GM19238 (cell line): ENCODE measurements around the gene KLHDC8B.

ENCODE experiments used
- DNase-seq: peaks from one replicate; pipeline ENCODE4 v3.0.0; 2011; ENCODE audit warnings: low spot score; ENCODE audit not compliant: insufficient read length

The KLHDC8B gene

GRCh38 chr3:49158792-49159191 lies 12.6 kb upstream of the KLHDC8B start:
- DNase-seq: no peak

- no peak for DNase-seq
Observed at GRCh38 chr3:49161197-49161596, 10.2 kb upstream of the KLHDC8B start.

- DNase-seq: no peak
Observed at GRCh38 chr3:49161808-49162530, 9.4 kb upstream of the KLHDC8B start.

- DNase-seq: no peak
Observed at GRCh38 chr3:49162751-49163419, 8.5 kb upstream of the KLHDC8B start.

- no peak for DNase-seq
Observed at GRCh38 chr3:49163609-49164008, 7.8 kb upstream of the KLHDC8B start.

GRCh38 chr3:49164983-49165720 lies 6.2 kb upstream of the KLHDC8B start:
- DNase-seq: no peak

GRCh38 chr3:49165771-49166751 lies 5.3 kb upstream of the KLHDC8B start, which contains the start of gene CCDC71:
TSS of gene CCDC71 (minus strand) at chr3:49166331. CDS start at chr3:49164208, 2,123 bp downstream.
- peak; percentile 89 for DNase-seq

- no peak for DNase-seq
Observed at GRCh38 chr3:49166752-49167556, 4.4 kb upstream of the KLHDC8B start.

- no peak for DNase-seq
Observed at GRCh38 chr3:49170744-49171118, 667 bp upstream of the KLHDC8B start.

- no peak for DNase-seq
Observed at GRCh38 chr3:49171775-49172500, 540 bp downstream of the KLHDC8B start.

- DNase-seq: no peak
Observed at GRCh38 chr3:49172551-49173041, 1.2 kb downstream of the KLHDC8B start.

GRCh38 chr3:49173116-49173791 lies 1.9 kb downstream of the KLHDC8B start:
- DNase-seq: no peak

GRCh38 chr3:49173792-49174170 lies 2.4 kb downstream of the KLHDC8B start:
- DNase-seq: no peak

GRCh38 chr3:49174397-49174985 lies 3.1 kb downstream of the KLHDC8B start:
- DNase-seq: no peak

- DNase-seq: no peak
Observed at GRCh38 chr3:49175530-49175929, 4.1 kb downstream of the KLHDC8B start.

- DNase-seq: no peak
Observed at GRCh38 chr3:49177073-49177472, 5.7 kb downstream of the KLHDC8B start.

- no peak for DNase-seq
Observed at GRCh38 chr3:49180116-49180515, 8.7 kb downstream of the KLHDC8B start.

- no peak for DNase-seq
Observed at GRCh38 chr3:49181351-49181750, 10.0 kb downstream of the KLHDC8B start.
